Keratinocyte (primary cell): ENCODE data around the gene GPR75. TPM values are rescaled to one million over a fixed set of nuclear protein-coding genes. Genes with fewer than 3 reads are reported as not detected.

ENCODE experiments used
- DNase-seq: peaks from one replicate; pipeline ENCODE4 v3.0.0-alpha.2; 2011; ENCODE audit warnings: low read depth, missing footprints, low spot score
- FAIRE-seq: peaks from 2 replicates; lab custom pipeline; 2011; peaks lifted over from hg19 to GRCh38; lab: Jason Lieb, UNC
- H2AFZ ChIP-seq: 2 replicates; pipeline ENCODE4 v1.6.0; 2012; ENCODE audit warnings: low read length, control low read depth, inconsistent platforms; ENCODE audit not compliant: control insufficient read depth
- H3K27ac ChIP-seq: 2 replicates; pipeline ENCODE4 v1.5.1; 2011; ENCODE audit warnings: low read length; ENCODE audit not compliant: control insufficient read depth, insufficient read depth
- H3K27me3 ChIP-seq: 3 replicates; pipeline ENCODE4 v1.6.0; 2011; ENCODE audit warnings: low read length; ENCODE audit not compliant: control insufficient read depth, insufficient read depth; ENCODE audit errors: extremely low read depth
- H3K36me3 ChIP-seq, 2 experiments: 2 replicates in 1 of 2; 3 replicates in 1 of 2; pipeline ENCODE4 v1.5.1; 2011; ENCODE audit warnings: low read length in 2 of 2, mild to moderate bottlenecking in 1 of 2; ENCODE audit not compliant: control insufficient read depth in 2 of 2, insufficient read depth in 2 of 2; ENCODE audit errors: extremely low read depth in 1 of 2
- H3K4me1 ChIP-seq: 3 replicates; pipeline ENCODE4 v1.5.1; 2011; ENCODE audit warnings: low read length; ENCODE audit not compliant: control insufficient read depth, insufficient read depth; ENCODE audit errors: extremely low read depth
- H3K4me2 ChIP-seq: 3 replicates; pipeline ENCODE4 v1.6.0; 2011; ENCODE audit warnings: low read depth, low read length; ENCODE audit not compliant: control insufficient read depth, insufficient read depth; ENCODE audit errors: extremely low read depth
- H3K4me3 ChIP-seq, 3 experiments: fragments of 200-600 bp in 1 of 3; sonication (generic) in 1 of 3; 2 replicates in 2 of 3; 3 replicates in 1 of 3; pipeline ENCODE4 v1.5.1; 2011 to 2016; ENCODE audit warnings: low read length in 3 of 3, mild to moderate bottlenecking in 3 of 3, control low read depth in 2 of 3, inconsistent platforms in 1 of 3, low read depth in 1 of 3, mixed read lengths in 1 of 3, mixed run types in 1 of 3, moderate library complexity in 1 of 3; ENCODE audit not compliant: control insufficient read depth in 2 of 3, insufficient read depth in 2 of 3; ENCODE audit errors: extremely low read depth in 1 of 3
- H3K79me2 ChIP-seq: 2 replicates; pipeline ENCODE4 v1.6.0; 2012; ENCODE audit warnings: low read length; ENCODE audit not compliant: control insufficient read depth, insufficient read depth
- H3K9ac ChIP-seq: 3 replicates; pipeline ENCODE4 v1.6.0; 2011; ENCODE audit warnings: low read length; ENCODE audit not compliant: control insufficient read depth, insufficient read depth; ENCODE audit errors: extremely low read depth
- H3K9me1 ChIP-seq: 3 replicates; pipeline ENCODE4 v1.6.0; 2011; ENCODE audit warnings: low read length; ENCODE audit not compliant: control insufficient read depth, insufficient read depth; ENCODE audit errors: extremely low read depth
- H3K9me3 ChIP-seq: 2 replicates; pipeline ENCODE4 v1.5.1; 2012; ENCODE audit warnings: low read depth, low read length; ENCODE audit not compliant: control insufficient read depth
- H4K20me1 ChIP-seq: 3 replicates; pipeline ENCODE4 v1.6.0; 2011; ENCODE audit warnings: low read length; ENCODE audit not compliant: control insufficient read depth, insufficient read depth; ENCODE audit errors: extremely low read depth
- EZH2 ChIP-seq: IDR thresholded peaks from one replicate; pipeline ENCODE4 v1.6.1; 2012; ENCODE audit warnings: inconsistent platforms, mild to moderate bottlenecking, low read length, moderate library complexity
- dilution Hi-C: fragments of 300-500 bp; cut with MboI; formaldehyde crosslinking; loops from one replicate; pipeline ENCODE4 v1.7.0; 2020; ENCODE audit warnings: low sequenced_read_pairs; ENCODE audit not compliant: extremely low pct_ligation_motif_present
- polyA plus RNA-seq, 5 experiments: library from polyadenylated mRNA; depleted of rRNA in 3 of 5; stranded (reverse) in 3 of 5; stranded (forward) in 1 of 5; unstranded in 1 of 5; fragments of >200 nt; gene quantifications; 1 replicate in 1 of 5; 2 replicates in 3 of 5; 3 replicates in 1 of 5; pipeline versions ENCODE4 v1.2.1 to v1.2.3, GENCODE V29; 2011 to 2012; ENCODE audit warnings: missing spikeins in 2 of 5, low read depth in 1 of 5, low replicate concordance in 1 of 5
- TF ChIP-seq, protein P1 (sequence below), 3 experiments: IDR thresholded peaks in 1 of 3; conservative IDR thresholded peaks in 1 of 3; optimal IDR thresholded peaks in 1 of 3; 2 replicates in 2 of 3; 3 replicates in 1 of 3; pipeline versions ENCODE3 to v1.5.1; 2011; ENCODE audit warnings: low read length in 3 of 3, mild to moderate bottlenecking in 3 of 3, moderate library complexity in 2 of 3, control low read depth in 1 of 3, inconsistent platforms in 1 of 3; ENCODE audit not compliant: insufficient read depth in 2 of 3; ENCODE audit errors: extremely low read depth in 1 of 3

The GPR75 gene
- polyA plus RNA-seq, 1 donor (not counting 4 experiments of a cell fraction or from before 2014, with no cell fraction given), result 2.7 TPM

DNA sequence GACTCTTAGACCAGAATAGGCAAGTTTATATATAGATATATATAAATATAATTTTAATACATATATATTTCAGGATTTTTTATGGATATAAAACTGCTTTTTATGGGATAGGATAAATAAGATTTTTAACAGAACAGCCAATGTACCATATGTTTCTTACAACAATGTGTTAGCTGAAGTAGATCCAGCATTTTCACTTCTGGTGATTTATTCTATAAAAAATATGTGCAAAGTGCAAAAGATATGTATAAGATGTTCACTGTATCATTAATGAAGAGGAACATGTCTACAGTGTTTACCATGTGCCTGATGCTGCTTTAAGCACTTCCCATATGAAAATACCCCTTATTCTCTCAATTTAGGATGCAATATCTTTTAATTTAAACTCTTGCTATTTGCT is 22.2 kb upstream of the GPR75 start:
- Histone ChIP-seq H4K20me1 (no peaks in the 10 kb centered on the region), H3K27ac (no peak overlapping the region), H3K9me1 (no peaks in the 10 kb centered on the region), H3K36me3 (peaks cover 19 to 34% of the 10 kb centered on the region in 2 experiments), H3K4me3 (no peak overlapping the region), H2AFZ (no peak overlapping the region), H3K4me2 (no peak overlapping the region), H3K27me3 (no peaks in the 10 kb centered on the region), H3K9ac (no peak overlapping the region), H3K79me2 (peaks cover 5% of the 10 kb centered on the region), H3K9me3 (no peaks in the 10 kb centered on the region), H3K4me1 (peaks cover 3% of the 10 kb centered on the region)
- no peak for DNase-seq
- FAIRE-seq, result no peak
- no peak for TF ChIP-seq EZH2
- TF ChIP-seq, protein P1, sequence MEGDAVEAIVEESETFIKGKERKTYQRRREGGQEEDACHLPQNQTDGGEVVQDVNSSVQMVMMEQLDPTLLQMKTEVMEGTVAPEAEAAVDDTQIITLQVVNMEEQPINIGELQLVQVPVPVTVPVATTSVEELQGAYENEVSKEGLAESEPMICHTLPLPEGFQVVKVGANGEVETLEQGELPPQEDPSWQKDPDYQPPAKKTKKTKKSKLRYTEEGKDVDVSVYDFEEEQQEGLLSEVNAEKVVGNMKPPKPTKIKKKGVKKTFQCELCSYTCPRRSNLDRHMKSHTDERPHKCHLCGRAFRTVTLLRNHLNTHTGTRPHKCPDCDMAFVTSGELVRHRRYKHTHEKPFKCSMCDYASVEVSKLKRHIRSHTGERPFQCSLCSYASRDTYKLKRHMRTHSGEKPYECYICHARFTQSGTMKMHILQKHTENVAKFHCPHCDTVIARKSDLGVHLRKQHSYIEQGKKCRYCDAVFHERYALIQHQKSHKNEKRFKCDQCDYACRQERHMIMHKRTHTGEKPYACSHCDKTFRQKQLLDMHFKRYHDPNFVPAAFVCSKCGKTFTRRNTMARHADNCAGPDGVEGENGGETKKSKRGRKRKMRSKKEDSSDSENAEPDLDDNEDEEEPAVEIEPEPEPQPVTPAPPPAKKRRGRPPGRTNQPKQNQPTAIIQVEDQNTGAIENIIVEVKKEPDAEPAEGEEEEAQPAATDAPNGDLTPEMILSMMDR (optimal IDR thresholded peaks at IDR 0.05 in 1 of 3, IDR thresholded peaks at IDR 0.05 in 1 of 3, conservative IDR thresholded peaks at IDR 0.05 in 1 of 3; ENCODE audit: extremely low read depth in 1 of 3, insufficient read depth in 2 of 3, low read length in 3 of 3), result no peak
- dilution Hi-C loops, result no loop called here

DNA sequence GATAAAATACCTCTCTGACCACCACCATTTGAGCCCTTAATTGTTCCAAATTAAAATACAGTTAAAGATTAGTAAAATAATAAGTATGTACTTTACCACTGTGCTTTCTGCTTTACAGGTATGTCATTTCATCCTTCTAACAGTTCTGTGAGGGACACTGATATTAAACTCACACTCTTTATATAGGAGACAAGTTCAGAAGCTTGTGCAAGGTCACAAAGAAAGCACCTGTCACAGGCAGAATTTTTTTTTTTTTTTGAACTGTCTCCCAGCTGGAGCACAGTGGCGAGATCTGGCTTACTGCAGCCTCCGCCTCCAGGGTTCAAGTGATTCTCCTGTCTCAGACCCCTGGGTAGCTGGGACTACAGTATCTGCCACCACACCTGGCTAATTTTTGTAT is 21.6 kb upstream of the GPR75 start:
- Histone ChIP-seq H3K4me1 (peaks cover 3% of the 10 kb centered on the region), H3K27me3 (no peaks in the 10 kb centered on the region), H3K79me2 (peaks cover 5% of the 10 kb centered on the region), H4K20me1 (no peaks in the 10 kb centered on the region), H3K9me3 (no peaks in the 10 kb centered on the region), H3K36me3 (peaks cover 15 to 34% of the 10 kb centered on the region in 2 experiments), H2AFZ (no peak overlapping the region), H3K4me2 (no peak overlapping the region), H3K4me3 (no peak overlapping the region), H3K9me1 (no peaks in the 10 kb centered on the region), H3K9ac (no peak overlapping the region), H3K27ac (no peak overlapping the region)
- no peak for TF ChIP-seq EZH2
- TF ChIP-seq, protein P1 (optimal IDR thresholded peaks at IDR 0.05 in 1 of 3, IDR thresholded peaks at IDR 0.05 in 1 of 3, conservative IDR thresholded peaks at IDR 0.05 in 1 of 3; ENCODE audit: extremely low read depth in 1 of 3, insufficient read depth in 2 of 3, low read length in 3 of 3), result no peak
- FAIRE-seq (no peak), DNase-seq (no peak)
- dilution Hi-C loops, result no loop called here
